Thyroid gland (tissue), 4 donors: ENCODE data around the gene MYH10. TPM values are rescaled to one million over a fixed set of nuclear protein-coding genes. Genes with fewer than 3 reads are reported as not detected.

Experiments
- DNase-seq, 2 donors: peaks; one replicate each; pipeline ENCODE4 v3.0.0-alpha.2; 2019
- H3K27ac ChIP-seq, 3 donors: fragments of 200-600 bp; sonication (generic); 1 replicate in 2 of 3; 2 replicates in 1 of 3; pipeline ENCODE4 v1.5.1; 2016 to 2019; ENCODE audit warnings: mild to moderate bottlenecking in 1 of 3, moderate library complexity in 1 of 3
- H3K27me3 ChIP-seq: fragments of 200-600 bp; sonication (generic); one replicate; pipeline ENCODE4 v1.5.1; 2019
- H3K36me3 ChIP-seq, 2 donors: fragments of 200-600 bp; sonication (generic); one replicate each; pipeline ENCODE4 v1.5.1; 2016 to 2019
- H3K4me1 ChIP-seq, 2 donors: fragments of 200-600 bp; sonication (generic); one replicate each; pipeline ENCODE4 v1.5.1; 2017 to 2019
- H3K4me3 ChIP-seq, 3 donors: fragments of 200-600 bp; sonication (generic); replicated peaks in 1 of 3; 1 replicate in 2 of 3; 2 replicates in 1 of 3; pipeline ENCODE4 v1.5.1; 2016; ENCODE audit warnings: mild to moderate bottlenecking in 1 of 3
- H3K9me3 ChIP-seq: fragments of 200-600 bp; sonication (generic); one replicate; pipeline ENCODE4 v1.5.1; 2017
- POLR2A ChIP-seq, 2 donors: fragments of 450-650 bp; IDR thresholded peaks; one replicate each; pipeline ENCODE4 v1.6.1; 2017; ENCODE audit warnings: antibody characterized with exemption in 2 of 2, mild to moderate bottlenecking in 2 of 2, moderate library complexity in 1 of 2
- WGBS, 2 donors: methylation state at CpG; one replicate each; pipeline ENCODE4 v1.1.5; 2017; 5-methylcytosine and 5-hydroxymethylcytosine counted together
- intact Hi-C: fragments of 100-400 bp; cut with DNase I; formaldehyde crosslinking; loops from one replicate; pipeline ENCODE4 v1.15.1; 2023
- total RNA-seq, 4 donors: library from RNA; depleted of rRNA; stranded (reverse); fragments of >200 nt; gene quantifications; one replicate each; pipeline ENCODE4 v1.2.3, GENCODE V29; 2016
- TF ChIP-seq, protein P1 (sequence below), 6 experiments: fragments of 200-600 bp in 3 of 6; fragments of 450-650 bp in 3 of 6; sonication (generic) in 3 of 6; IDR thresholded peaks; one replicate each; pipeline ENCODE4 v1.5.1; 2016 to 2019; ENCODE audit warnings: antibody characterized with exemption in 6 of 6, mild to moderate bottlenecking in 2 of 6, inconsistent platforms in 1 of 6, moderate library complexity in 1 of 6

The MYH10 gene
- total RNA-seq, 4 donors from 2014 or later = 40.8 to 72.2 (median 44.2) TPM

DNA sequence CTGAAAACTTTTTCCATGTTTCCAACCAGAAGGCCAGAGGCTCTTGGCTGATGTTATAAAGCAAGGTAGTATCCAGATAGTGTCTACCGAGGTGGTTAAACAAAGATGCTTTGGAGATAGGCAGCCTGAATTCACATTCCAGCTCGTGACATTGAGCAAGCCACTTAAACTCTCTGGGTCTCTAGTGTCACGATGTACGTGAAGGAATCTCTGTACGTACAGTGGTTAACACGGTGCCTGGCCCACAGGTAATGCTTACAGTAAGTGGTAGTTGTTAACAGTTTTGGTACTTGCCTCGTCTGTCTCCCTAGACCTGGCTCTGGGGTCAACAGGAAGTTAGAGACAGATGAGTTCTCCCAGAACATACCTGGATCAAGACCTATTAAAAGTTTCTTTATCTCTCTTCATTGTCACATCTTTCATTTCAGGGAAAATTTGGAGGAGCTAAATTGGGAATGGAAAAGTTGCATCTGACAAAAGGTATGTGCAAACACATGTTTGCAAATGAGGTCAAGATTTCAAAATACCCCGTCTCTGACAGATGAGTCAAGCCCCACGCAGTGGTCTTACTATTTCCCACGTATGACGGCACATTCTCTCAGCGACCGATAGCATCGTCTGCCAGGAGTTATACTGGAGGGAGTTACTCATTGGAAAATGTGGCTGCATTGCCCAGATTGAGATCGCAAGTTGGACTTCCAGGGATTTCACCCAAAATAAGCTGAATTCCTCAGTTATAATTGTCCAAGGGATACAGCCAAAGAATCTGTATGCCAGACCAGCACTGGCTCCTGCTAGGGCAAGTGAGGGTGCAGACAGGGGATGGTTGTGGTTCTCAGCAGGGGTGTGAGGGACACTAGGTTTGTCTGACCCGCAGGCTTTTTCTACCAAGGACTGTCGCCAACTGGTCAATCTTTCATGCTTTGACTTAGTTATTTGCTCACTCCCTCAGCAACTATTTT is 18.9 kb upstream of the MYH10 start:
- no peaks in the 10 kb centered on the region for H3K27me3 ChIP-seq
- WGBS, 2 donors = 75 to 80% methylated on average over 17 of the region's 17 CpGs
- no peak for DNase-seq
- H3K27ac ChIP-seq = no peak overlapping the region
- no peak overlapping the region for H3K4me3 ChIP-seq
- H3K36me3 ChIP-seq = no peaks in the 10 kb centered on the region
- no peaks in the 10 kb centered on the region for H3K4me1 ChIP-seq
- intact Hi-C loops = no loop called here
- TF ChIP-seq, protein P1, sequence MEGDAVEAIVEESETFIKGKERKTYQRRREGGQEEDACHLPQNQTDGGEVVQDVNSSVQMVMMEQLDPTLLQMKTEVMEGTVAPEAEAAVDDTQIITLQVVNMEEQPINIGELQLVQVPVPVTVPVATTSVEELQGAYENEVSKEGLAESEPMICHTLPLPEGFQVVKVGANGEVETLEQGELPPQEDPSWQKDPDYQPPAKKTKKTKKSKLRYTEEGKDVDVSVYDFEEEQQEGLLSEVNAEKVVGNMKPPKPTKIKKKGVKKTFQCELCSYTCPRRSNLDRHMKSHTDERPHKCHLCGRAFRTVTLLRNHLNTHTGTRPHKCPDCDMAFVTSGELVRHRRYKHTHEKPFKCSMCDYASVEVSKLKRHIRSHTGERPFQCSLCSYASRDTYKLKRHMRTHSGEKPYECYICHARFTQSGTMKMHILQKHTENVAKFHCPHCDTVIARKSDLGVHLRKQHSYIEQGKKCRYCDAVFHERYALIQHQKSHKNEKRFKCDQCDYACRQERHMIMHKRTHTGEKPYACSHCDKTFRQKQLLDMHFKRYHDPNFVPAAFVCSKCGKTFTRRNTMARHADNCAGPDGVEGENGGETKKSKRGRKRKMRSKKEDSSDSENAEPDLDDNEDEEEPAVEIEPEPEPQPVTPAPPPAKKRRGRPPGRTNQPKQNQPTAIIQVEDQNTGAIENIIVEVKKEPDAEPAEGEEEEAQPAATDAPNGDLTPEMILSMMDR (IDR thresholded peaks at IDR 0.05) = no peak
- no peak for TF ChIP-seq POLR2A (IDR thresholded peaks at IDR 0.05)
- H3K9me3 ChIP-seq = no peaks in the 10 kb centered on the region

DNA sequence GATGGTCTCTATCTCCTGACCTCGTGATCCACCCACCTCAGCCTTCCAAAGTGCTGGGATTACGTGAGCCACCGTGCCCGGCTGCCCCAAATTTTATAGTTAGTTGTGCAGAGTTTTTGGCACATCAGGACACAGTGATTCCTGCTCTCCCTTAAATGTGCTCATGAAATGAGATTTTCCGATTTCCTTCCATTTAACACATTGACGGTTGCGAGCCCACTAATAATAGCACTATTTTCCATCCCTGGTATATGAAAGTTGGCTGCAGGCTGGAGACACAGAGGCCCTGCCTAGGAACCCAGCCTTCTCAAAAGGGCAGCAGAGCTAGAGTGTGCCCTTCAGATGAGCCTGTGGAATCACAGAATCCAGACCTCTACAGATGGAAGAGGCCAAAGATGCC is 17.4 kb upstream of the MYH10 start:
- intact Hi-C loops = no loop called here
- DNase-seq = no peak
- no peaks in the 10 kb centered on the region for H3K4me1 ChIP-seq
- H3K27ac ChIP-seq = no peak overlapping the region
- 92 to 96% methylated on average over 7 of the region's 7 CpGs for WGBS, 2 donors
- H3K36me3 ChIP-seq = no peaks in the 10 kb centered on the region
- H3K9me3 ChIP-seq = no peaks in the 10 kb centered on the region
- H3K27me3 ChIP-seq = no peaks in the 10 kb centered on the region
- no peak for TF ChIP-seq POLR2A (IDR thresholded peaks at IDR 0.05)
- TF ChIP-seq, protein P1 (IDR thresholded peaks at IDR 0.05) = no peak
- H3K4me3 ChIP-seq = no peak overlapping the region

DNA sequence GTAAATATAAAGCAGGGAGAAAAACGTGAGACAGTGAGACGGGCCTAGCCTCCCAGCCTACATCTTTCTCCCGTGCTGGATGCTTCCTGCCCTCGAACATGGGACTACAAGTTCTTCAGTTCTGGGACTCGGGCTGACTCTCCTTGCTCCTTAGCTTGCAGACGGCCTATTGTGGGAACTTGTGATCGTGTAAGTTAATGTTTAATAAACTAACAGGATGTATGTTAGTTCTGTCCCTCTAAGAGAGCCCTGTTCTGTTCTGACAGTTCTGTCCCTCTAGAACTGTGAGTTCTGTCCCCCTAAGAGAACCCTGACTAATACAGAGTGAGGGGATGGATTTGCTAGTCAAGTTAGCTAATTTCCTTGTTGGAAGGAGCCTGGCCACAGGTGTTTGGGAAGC is 16.7 kb upstream of the MYH10 start:
- intact Hi-C loops = no loop called here
- no peak for DNase-seq
- 87 to 89% methylated on average over 7 of the region's 7 CpGs for WGBS, 2 donors

DNA sequence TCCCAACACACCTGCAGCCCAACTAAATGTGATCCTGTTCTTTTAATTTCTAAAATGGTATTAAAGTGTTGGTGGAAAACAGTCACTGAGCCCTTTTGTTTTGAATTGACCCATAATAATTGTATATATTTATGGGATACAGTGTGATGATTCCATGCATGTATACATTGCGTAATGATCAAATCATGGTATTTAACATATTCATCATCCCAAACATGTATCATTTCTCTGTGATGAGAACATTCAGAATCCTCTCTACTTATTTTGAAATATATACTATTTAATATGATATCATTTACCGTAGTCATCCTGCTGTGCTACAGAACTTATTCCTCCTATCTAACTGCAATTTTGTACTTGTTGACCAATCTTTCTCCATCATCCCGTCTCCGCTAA is 14.0 kb upstream of the MYH10 start:
- no peaks in the 10 kb centered on the region for H3K36me3 ChIP-seq
- TF ChIP-seq, protein P1 (IDR thresholded peaks at IDR 0.05) = no peak
- TF ChIP-seq POLR2A (IDR thresholded peaks at IDR 0.05) = no peak
- DNase-seq = no peak
- H3K9me3 ChIP-seq = no peaks in the 10 kb centered on the region
- no peak overlapping the region for H3K27ac ChIP-seq
- intact Hi-C loops = no loop called here
- no peaks in the 10 kb centered on the region for H3K4me1 ChIP-seq
- no peak overlapping the region for H3K4me3 ChIP-seq
- no peaks in the 10 kb centered on the region for H3K27me3 ChIP-seq
- 98% methylated on average over 4 of the region's 4 CpGs for WGBS, 2 donors

More for the DNA sequence above, 16.7 kb upstream of the MYH10 start:
- no peak for TF ChIP-seq POLR2A (IDR thresholded peaks at IDR 0.05)
- TF ChIP-seq, protein P1 (IDR thresholded peaks at IDR 0.05) = no peak
- no peak overlapping the region for H3K4me3 ChIP-seq
- H3K27me3 ChIP-seq = no peaks in the 10 kb centered on the region
- no peaks in the 10 kb centered on the region for H3K9me3 ChIP-seq
- no peaks in the 10 kb centered on the region for H3K4me1 ChIP-seq
- no peak overlapping the region for H3K27ac ChIP-seq
- no peaks in the 10 kb centered on the region for H3K36me3 ChIP-seq

DNA sequence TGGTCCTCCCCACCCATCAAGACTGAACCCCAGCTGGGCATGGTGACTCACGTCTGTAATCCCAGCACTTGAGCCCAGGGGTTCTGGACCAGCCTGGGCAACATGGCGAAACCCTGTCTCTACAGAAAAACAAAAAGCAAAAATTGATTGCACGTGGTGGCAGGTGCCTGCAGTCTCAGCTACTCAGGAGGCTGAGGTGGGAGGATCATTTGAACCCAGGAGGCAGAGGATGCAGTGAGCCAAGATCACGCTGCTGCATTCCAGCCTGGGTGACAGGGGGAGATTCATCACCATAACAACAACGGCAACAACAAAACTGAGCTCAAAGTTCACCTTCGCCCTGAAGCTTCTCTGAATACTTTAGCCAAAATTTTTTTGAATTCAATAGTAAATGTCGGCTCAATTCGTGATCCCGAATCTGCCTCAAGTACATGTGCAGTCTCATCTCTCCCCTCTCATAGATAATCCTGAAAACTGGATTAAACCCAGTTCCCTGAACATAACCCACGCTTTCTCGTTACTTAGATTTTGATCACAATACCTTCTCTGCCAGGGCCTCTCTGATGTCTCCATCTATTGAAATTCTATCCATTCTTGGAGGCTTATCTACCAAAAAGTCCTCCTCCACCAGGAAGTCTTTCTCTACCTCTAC is 13.5 kb upstream of the MYH10 start:
- Histone ChIP-seq H3K36me3 (no peaks in the 10 kb centered on the region), H3K9me3 (no peaks in the 10 kb centered on the region), H3K4me3 (no peak overlapping the region), H3K4me1 (no peaks in the 10 kb centered on the region), H3K27ac (no peak overlapping the region), H3K27me3 (no peaks in the 10 kb centered on the region)
- no peak for DNase-seq
- intact Hi-C loops = no loop called here
- TF ChIP-seq, protein P1 (IDR thresholded peaks at IDR 0.05) = no peak
- TF ChIP-seq POLR2A (IDR thresholded peaks at IDR 0.05) = no peak
- 82 to 87% methylated on average over 11 of the region's 11 CpGs for WGBS, 2 donors
